Measurements from ENCODE around the gene PAM.

DNA sequence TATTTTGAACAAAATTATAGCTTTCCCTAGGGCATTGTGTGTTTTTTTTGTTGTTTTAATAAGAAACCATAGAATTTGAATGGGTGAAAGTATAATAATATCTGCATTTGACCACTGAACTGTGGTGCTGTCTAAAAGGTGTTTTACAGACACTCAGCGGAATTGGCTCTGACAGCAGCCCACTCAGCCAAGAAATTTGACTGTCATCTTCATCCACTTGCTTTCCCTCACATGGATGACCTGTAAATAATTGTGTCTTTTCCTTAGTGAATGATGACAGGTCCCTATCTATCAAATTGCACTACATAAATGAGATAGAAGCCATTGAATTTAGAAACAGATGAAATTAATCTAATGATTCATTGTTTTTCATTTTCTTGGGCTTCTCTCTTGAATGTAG lies 150.0 kb downstream of the PAM start:
- TF ChIP-seq, protein P1, sequence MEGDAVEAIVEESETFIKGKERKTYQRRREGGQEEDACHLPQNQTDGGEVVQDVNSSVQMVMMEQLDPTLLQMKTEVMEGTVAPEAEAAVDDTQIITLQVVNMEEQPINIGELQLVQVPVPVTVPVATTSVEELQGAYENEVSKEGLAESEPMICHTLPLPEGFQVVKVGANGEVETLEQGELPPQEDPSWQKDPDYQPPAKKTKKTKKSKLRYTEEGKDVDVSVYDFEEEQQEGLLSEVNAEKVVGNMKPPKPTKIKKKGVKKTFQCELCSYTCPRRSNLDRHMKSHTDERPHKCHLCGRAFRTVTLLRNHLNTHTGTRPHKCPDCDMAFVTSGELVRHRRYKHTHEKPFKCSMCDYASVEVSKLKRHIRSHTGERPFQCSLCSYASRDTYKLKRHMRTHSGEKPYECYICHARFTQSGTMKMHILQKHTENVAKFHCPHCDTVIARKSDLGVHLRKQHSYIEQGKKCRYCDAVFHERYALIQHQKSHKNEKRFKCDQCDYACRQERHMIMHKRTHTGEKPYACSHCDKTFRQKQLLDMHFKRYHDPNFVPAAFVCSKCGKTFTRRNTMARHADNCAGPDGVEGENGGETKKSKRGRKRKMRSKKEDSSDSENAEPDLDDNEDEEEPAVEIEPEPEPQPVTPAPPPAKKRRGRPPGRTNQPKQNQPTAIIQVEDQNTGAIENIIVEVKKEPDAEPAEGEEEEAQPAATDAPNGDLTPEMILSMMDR (conservative IDR thresholded peaks at IDR 0.05; ENCODE audit: low read length) = no peak
- TF ChIP-seq EZH2phosphoT487 (IDR thresholded peaks at IDR 0.05; ENCODE audit: borderline replicate concordance, low read depth, low read length) = no peak

Data from OCI-LY7 (cell line).